DOHH2 (cell line): ENCODE measurements around the gene TAS2R1.

Experiments
- EZH2phosphoT487 ChIP-seq: fragments of 200-600 bp; sonication (generic); IDR thresholded peaks from 2 replicates; pipeline ENCODE4 v1.6.1; 2017; ENCODE audit warnings: borderline replicate concordance, mild to moderate bottlenecking, antibody characterized with exemption, low read length, moderate library complexity, mixed read lengths
- TF ChIP-seq, protein P1 (sequence below): fragments of 200-600 bp; sonication (generic); IDR thresholded peaks from one replicate; pipeline ENCODE4 v1.5.1; 2014; ENCODE audit warnings: antibody characterized with exemption, mild to moderate bottlenecking, low read depth, low read length; ENCODE audit not compliant: poor library complexity, severe bottlenecking

DNA sequence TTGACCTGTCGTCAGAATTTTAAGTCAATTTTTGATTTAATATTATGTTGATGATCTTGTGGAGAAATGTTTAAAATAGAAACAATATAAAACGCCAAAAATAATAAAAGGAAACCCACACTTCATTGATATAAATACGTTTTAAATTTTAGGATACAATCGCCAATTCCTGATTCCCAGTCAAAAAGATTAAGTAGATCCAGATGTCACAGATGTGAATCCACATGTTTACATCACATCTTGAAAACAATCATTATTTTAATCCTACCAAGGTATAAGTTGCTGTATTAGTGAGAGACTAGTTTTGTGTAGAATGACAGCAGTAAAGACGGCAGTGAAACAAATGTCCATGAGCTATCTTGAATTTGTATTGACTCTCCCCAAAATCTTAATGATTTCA, 4.9 kb downstream of the TAS2R1 start:
- TF ChIP-seq, protein P1, sequence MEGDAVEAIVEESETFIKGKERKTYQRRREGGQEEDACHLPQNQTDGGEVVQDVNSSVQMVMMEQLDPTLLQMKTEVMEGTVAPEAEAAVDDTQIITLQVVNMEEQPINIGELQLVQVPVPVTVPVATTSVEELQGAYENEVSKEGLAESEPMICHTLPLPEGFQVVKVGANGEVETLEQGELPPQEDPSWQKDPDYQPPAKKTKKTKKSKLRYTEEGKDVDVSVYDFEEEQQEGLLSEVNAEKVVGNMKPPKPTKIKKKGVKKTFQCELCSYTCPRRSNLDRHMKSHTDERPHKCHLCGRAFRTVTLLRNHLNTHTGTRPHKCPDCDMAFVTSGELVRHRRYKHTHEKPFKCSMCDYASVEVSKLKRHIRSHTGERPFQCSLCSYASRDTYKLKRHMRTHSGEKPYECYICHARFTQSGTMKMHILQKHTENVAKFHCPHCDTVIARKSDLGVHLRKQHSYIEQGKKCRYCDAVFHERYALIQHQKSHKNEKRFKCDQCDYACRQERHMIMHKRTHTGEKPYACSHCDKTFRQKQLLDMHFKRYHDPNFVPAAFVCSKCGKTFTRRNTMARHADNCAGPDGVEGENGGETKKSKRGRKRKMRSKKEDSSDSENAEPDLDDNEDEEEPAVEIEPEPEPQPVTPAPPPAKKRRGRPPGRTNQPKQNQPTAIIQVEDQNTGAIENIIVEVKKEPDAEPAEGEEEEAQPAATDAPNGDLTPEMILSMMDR = no peak
- TF ChIP-seq EZH2phosphoT487 = no peak
